Activated CD8-positive, alpha-beta memory T cell treated with anti-CD3 and anti-CD28 coated beads for 1 hour (primary cell): Measurements from ENCODE around the gene MPC1.
"Not testable (repeated sequence)": the region's sequence is repeated elsewhere in the genome, so short reads cannot be mapped to it uniquely, and the experiment has no call there.

Experiments used
- DNase-seq, 2 donors: peaks; one replicate each; pipeline ENCODE4 v3.0.0-alpha.2; 2020; ENCODE audit warnings: low read depth in 1 of 2; ENCODE audit errors: extremely low read depth in 1 of 2

The MPC1 gene

GRCh38 chr6:166408936-166409755 lies 26.4 kb upstream of the MPC1 start:
- DNase-seq, result no peak

DNA sequence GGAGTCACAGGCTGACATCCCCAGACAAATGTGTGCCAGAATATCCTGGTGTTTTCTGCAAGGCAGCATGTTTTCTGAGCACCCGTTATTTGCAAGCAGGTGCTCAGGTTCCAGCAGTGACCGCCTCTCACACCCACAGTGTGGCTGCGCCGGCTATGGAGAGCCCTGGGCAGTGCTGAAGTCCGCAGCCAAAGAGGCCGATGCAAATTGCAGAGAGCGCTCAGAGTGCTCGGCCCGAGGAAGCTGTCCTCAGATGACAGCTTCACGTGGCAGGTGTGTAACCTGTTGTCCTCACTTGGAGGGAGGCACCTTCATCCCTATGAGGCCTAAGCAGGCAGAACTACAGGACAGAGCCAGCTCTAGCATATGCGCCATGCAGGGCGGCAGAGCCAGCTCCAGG lies 23.5 kb upstream of the MPC1 start:
- no peak for DNase-seq

- DNase-seq, result no peak
Measured at GRCh38 chr6:166405386-166405785, 22.6 kb upstream of the MPC1 start.

- no peak for DNase-seq
Measured at GRCh38 chr6:166402582-166403277, 20.0 kb upstream of the MPC1 start.

DNA sequence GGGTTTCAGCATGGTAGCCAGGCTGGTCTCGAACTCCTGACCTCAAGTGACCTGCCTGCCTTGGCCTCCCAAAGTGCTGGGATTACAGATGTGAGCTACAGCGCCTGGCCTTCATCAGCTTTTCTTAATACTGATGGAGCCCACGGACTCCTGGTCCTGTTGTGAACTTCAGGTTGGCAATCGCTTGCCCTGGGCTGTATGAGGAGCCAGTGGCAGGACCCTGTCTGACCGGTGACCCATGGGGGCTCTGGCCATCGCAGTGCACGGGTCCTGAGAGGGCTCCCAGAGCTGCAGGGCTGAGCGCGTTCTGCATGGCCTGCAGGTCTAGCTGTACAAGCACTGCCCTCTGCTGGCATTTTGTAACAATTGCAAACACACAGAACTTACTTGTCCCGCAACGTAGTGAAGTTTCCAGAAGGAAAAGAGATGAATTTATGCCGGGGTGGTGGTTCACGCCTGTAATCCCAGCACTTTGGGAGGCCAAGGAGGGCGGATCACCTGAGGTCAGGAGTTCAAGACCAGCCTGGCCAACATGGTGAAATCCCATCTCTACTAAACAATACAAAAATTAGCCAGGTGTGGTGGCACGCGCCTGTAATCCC lies 18.0 kb upstream of the MPC1 start:
- DNase-seq, result peak in 1 of 2 donors; percentile 33

DNA sequence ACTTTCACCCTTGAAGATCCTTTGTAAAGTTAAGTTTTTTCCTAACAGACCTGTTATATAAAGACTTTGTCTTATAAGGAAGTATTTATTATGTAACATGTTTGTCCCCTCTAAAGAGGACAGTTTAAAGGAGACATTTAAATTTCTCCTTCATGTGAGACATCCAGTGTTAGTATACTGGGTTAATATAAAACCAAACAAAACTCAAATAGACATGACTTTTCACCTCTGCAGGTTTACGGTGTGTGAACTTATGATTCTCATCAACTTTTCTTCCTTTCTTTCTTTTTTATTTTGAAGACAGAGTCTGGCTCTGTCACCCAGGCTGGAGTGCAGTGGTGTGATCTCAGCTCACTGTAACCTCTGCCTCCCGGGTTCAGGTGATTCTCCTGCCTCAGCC lies 17.4 kb upstream of the MPC1 start:
- DNase-seq, result no peak

DNA sequence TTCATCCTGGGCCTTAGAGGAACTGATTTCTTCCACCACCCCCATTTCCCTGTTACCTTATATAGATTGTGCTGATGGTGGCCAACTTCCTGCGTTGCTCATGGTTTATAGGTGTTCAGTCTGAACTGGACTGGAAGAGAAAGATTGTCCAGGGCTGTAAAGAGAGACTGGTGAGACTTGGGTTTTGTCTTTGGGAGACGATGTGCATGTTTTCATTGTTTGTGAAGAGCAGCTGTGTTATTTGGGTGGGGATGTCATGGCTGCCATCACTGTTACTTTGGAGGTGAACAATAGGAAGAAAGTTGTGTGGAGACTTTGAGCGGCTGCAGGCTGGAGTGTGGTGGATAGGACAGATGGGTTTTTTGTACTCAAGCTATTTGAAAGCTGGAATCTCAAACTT lies 15.6 kb upstream of the MPC1 start:
- DNase-seq, result no peak

DNA sequence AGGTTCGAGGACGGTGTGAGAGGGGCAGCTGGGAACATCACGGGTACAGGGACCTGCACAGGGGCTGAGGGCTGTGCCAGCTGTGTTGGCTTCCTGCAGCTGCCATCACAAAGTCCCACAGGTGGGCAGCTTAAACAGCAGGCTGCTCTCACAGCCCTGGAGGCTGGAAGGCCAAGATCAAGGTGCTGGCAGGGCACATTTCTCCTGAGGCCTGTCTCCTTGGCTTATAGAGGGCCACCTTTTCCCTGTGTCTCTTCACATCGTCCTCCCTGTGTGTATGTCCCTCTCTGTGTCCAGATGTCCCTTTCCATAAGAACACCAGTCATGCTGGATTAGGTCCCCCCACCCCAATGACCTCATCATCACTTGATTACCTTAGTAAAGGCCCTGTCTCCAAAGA lies 15.1 kb upstream of the MPC1 start:
- DNase-seq, result no peak

- no peak for DNase-seq
Measured at GRCh38 chr6:166395778-166396177, 13.0 kb upstream of the MPC1 start.

GRCh38 chr6:166395351-166395750 lies 12.6 kb upstream of the MPC1 start:
- DNase-seq, result no peak

DNA sequence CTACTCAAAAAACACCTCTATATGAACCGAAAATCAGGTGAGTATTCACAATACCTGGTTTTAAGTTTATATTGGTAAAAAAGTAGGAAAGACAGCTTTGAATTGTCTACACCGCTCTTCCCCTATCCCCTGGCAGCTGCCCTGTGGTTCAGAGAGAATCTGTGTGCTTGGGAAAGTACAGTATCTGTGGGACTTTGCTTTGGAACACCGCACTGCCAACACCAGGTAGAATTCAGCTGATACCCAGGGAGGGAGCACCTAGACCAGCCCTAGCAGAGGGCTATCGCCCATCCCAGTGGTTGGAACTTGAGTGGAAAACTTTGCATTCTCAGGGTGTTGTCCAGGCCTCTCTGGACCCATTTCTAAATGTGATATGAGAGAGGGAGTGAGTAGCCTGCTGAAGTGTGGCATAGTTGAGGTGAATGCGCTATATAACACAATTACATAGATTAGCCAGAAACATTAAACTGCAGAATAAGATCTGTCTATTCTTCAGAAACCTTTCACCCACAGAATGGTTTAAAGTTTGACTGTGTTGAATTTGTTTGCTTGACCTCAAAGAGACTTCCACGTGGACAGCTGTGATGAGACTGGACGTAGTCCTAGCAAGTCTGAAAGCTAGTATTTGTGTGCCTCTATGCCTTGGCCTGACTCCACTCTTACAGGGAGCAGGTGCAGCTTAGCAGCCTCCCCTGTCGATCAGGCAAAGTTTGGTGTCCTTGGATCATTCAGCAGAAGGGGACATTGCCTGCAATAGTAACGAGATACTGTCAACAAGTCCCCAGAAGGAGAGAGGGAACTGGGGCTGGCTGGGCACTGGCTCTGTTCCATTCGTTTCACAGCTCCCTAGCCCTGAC lies 11.5 kb upstream of the MPC1 start:
- DNase-seq, result no peak

- no peak for DNase-seq
Measured at GRCh38 chr6:166393535-166393823, 10.7 kb upstream of the MPC1 start.

- DNase-seq, result not testable (repeated sequence)
Measured at GRCh38 chr6:166392755-166393534, 10.2 kb upstream of the MPC1 start.

- DNase-seq, result no peak
Measured at GRCh38 chr6:166389119-166389518, 6.4 kb upstream of the MPC1 start.

GRCh38 chr6:166388290-166389004 lies 5.7 kb upstream of the MPC1 start:
- DNase-seq, result no peak

DNA sequence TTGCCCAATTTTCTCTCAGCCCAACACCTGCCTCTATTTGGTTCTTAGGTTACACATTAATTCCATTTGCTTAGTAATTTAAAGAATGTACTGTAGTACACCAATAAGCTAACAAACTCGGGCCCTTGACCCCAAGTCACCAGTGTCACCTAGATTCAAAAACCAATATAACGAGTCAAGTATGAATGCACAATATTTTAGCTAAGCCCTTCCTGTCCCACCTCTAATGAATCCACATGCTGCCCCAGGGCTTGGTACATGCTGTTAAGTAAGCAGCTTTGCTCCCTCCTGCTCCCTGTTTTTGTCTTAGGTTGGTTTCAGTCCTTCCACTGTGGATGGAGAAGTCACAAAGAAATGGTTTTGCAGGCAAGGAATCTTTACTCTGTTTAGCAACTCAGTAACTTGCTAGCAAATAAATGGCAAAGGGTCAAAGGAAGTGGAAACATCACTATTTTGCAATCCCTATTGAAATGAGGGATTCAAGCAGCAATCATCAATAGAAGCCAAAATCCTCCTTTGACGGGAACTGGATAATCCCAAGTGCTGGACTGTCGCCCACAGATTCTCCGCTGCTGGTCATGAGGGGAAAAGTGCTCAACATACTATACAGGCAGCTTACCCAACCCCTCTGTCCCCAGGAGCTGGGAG lies 5.0 kb upstream of the MPC1 start:
- DNase-seq, result no peak

DNA sequence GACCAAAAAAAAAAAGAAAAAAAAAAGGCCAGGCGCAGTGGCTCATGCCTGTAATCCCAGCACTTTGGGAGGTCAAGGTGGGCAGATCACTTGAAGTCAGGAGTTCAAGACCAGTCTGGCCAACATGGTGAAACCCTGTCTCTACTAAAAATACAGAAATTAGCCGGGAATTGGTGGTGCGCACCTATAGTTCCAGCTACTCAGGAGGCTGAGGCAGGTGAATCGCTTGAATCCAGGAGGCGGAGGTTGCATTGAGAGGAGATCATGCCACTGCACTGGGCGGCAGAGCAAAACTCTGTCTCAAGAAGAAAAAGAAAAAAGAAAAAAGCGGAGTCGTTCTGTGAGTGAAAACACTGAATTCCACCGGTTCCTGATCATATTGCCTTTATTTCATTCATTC lies 4.4 kb upstream of the MPC1 start:
- DNase-seq, result not testable (repeated sequence)

GRCh38 chr6:166386111-166386510 lies 3.4 kb upstream of the MPC1 start:
- DNase-seq, result no peak

GRCh38 chr6:166383802-166384363 lies 1.1 kb upstream of the MPC1 start:
- not testable (repeated sequence) for DNase-seq
